ENCODE measurements around the gene MRPL49. TPM values are rescaled to one million over a fixed set of nuclear protein-coding genes. Genes with fewer than 3 reads are reported as not detected.

MRPL49 gene
- total RNA-seq, 4 donors from 2014 or later: 37.2 to 47.9 (median 43.2) TPM

GRCh38 chr11:65083834-65084597 lies 38.1 kb upstream of the MRPL49 start, which contains the start of the genes CDCA5 and ZFPL1:
Gene CDCA5, minus strand, starts transcription at chr11:65084040. Its CDS starts 62 bp downstream, at chr11:65083978.
Gene ZFPL1, plus strand, starts transcription at chr11:65084222. Its CDS starts 477 bp downstream, at chr11:65084699.
- peak; percentile 91 for ATAC-seq (ENCODE audit: low FRiP score)
- TF ChIP-seq CTCF (IDR thresholded peaks at IDR 0.05): no peak
- DNase-seq (ENCODE audit: low spot score): peak; percentile 83

- no peak for TF ChIP-seq CTCF (IDR thresholded peaks at IDR 0.05)
- ATAC-seq (ENCODE audit: low FRiP score) (no peak), DNase-seq (ENCODE audit: low spot score) (no peak)
Observed at GRCh38 chr11:65084598-65085375, 37.3 kb upstream of the MRPL49 start.

GRCh38 chr11:65085446-65085845 lies 36.7 kb upstream of the MRPL49 start:
- DNase-seq (ENCODE audit: low spot score): no peak
- TF ChIP-seq CTCF (IDR thresholded peaks at IDR 0.05): no peak
- ATAC-seq (ENCODE audit: low FRiP score): no peak

- TF ChIP-seq CTCF (IDR thresholded peaks at IDR 0.05): no peak
- ATAC-seq (ENCODE audit: low FRiP score): no peak
- DNase-seq (ENCODE audit: low spot score): no peak
Observed at GRCh38 chr11:65086809-65087208, 35.3 kb upstream of the MRPL49 start.

GRCh38 chr11:65087216-65087615 lies 34.9 kb upstream of the MRPL49 start:
- no peak for TF ChIP-seq CTCF (IDR thresholded peaks at IDR 0.05)
- DNase-seq (ENCODE audit: low spot score) (no peak), ATAC-seq (ENCODE audit: low FRiP score) (no peak)

- ATAC-seq (ENCODE audit: low FRiP score): no peak
- TF ChIP-seq CTCF (IDR thresholded peaks at IDR 0.05): no peak
- DNase-seq (ENCODE audit: low spot score): no peak
Observed at GRCh38 chr11:65087827-65088226, 34.3 kb upstream of the MRPL49 start.
